HL-60/S4 treated with phorbol 12-myristate 13-acetate at 8.2 ng/mL for 4 days and 3 days (cell line): Measurements from ENCODE around the gene AOAH.

ENCODE experiments used
- in situ Hi-C: fragments of 300-500 bp; cut with MboI; formaldehyde crosslinking; loops from 2 replicates; pipeline ENCODE4 v1.15.0; 2022; ENCODE audit warnings: low sequenced_read_pairs

The AOAH gene

GRCh38 chr7:36602934-36603887 is 121.1 kb downstream of the AOAH start:
- in situ Hi-C loops: no loop called here

GRCh38 chr7:36602511-36602910 is 121.8 kb downstream of the AOAH start:
- in situ Hi-C loops: no loop called here

- in situ Hi-C loops: no loop called here
Observed at GRCh38 chr7:36601601-36602000, 122.7 kb downstream of the AOAH start.

GRCh38 chr7:36600869-36601530 is 123.3 kb downstream of the AOAH start:
- in situ Hi-C loops: no loop called here

GRCh38 chr7:36600314-36600682 is 124.0 kb downstream of the AOAH start:
- in situ Hi-C loops: no loop called here

GRCh38 chr7:36599645-36600313 is 124.5 kb downstream of the AOAH start:
- in situ Hi-C loops: no loop called here

GRCh38 chr7:36598054-36598674 is 126.1 kb downstream of the AOAH start:
- in situ Hi-C loops: no loop called here

GRCh38 chr7:36597090-36597773 is 127.1 kb downstream of the AOAH start:
- in situ Hi-C loops: no loop called here

- in situ Hi-C loops: no loop called here
Observed at GRCh38 chr7:36594445-36594844, 129.8 kb downstream of the AOAH start.

GRCh38 chr7:36591636-36592035 is 132.7 kb downstream of the AOAH start:
- in situ Hi-C loops: no loop called here

GRCh38 chr7:36589391-36589790 is 134.9 kb downstream of the AOAH start:
- in situ Hi-C loops: no loop called here

- in situ Hi-C loops: no loop called here
Observed at GRCh38 chr7:36583318-36583717, 141.0 kb downstream of the AOAH start.

GRCh38 chr7:36575832-36576231 is 148.5 kb downstream of the AOAH start:
- in situ Hi-C loops: no loop called here

- in situ Hi-C loops: no loop called here
Observed at GRCh38 chr7:36573066-36573465, 151.2 kb downstream of the AOAH start.

GRCh38 chr7:36571190-36571560 is 153.1 kb downstream of the AOAH start:
- in situ Hi-C loops: no loop called here

GRCh38 chr7:36570528-36571189 is 153.6 kb downstream of the AOAH start:
- in situ Hi-C loops: no loop called here

GRCh38 chr7:36568452-36568849 is 155.8 kb downstream of the AOAH start:
- in situ Hi-C loops: no loop called here

GRCh38 chr7:36567699-36568451 is 156.4 kb downstream of the AOAH start:
- in situ Hi-C loops: no loop called here

GRCh38 chr7:36565792-36566356 is 158.4 kb downstream of the AOAH start:
- in situ Hi-C loops: no loop called here
